Activated CD4-positive, alpha-beta T cell treated with anti-CD3 and anti-CD28 coated beads, Interleukin-2, amount 50 U/mL, for 1 hour (primary cell): Measurements from ENCODE around the gene MRTFB.

Experiments
- DNase-seq: peaks from one replicate; pipeline ENCODE4 v3.0.0-alpha.2; 2020

The MRTFB gene

GRCh38 chr16:14315683-14316320, 244.7 kb downstream of the MRTFB start:
- DNase-seq = no peak
